ENCODE measurements around the gene ADAM19.

GRCh38 chr5:157444224-157444623 is 131.4 kb downstream of the ADAM19 start:
- TF ChIP-seq EZH2phosphoT487 (IDR thresholded peaks at IDR 0.05; ENCODE audit: low read depth, severe bottlenecking, unreplicated experiment): no peak
- TF ChIP-seq CTCF (IDR thresholded peaks at IDR 0.05; ENCODE audit: poor library complexity): no peak
